Measurements from ENCODE around the gene GLI3. TPM values are rescaled to one million over a fixed set of nuclear protein-coding genes. Genes with fewer than 3 reads are reported as not detected.

The GLI3 gene
- total RNA-seq, 1 experiment from 2014 or later, result 46.2 TPM

- TF ChIP-seq PRDM15 (CRISPR knock-in tag; IDR thresholded peaks at IDR 0.05), result 0 out of 2 replicates have a peak, but pooled peaks have one; percentile 19
These were observed at the start of gene GLI3 (continued) for GRCh38 chr7:42236976-42237810.

GRCh38 chr7:42285383-42285824 lies 48.4 kb upstream of the GLI3 start:
- Mint-ChIP-seq H3K4me3 (no peak overlapping the region), H3K36me3 (no peaks in the 10 kb centered on the region), H3K4me1 (no peaks in the 10 kb centered on the region), H3K27ac (no peak overlapping the region), H3K27me3 (ENCODE audit: low read depth) (no peaks in the 10 kb centered on the region), H3K9me3 (no peaks in the 10 kb centered on the region)
- no peak for ATAC-seq
- ChIA-PET CTCF (interaction anchor here (1.2 kb wide), 1 partner anchor 306 kb away, joined by 4 read pairs; no protein-coding TSS in a partner anchor), POLR2A (no interaction called here)
- DNase-seq (ENCODE audit: low spot score), result no peak
- TF ChIP-seq OVOL2 (CRISPR knock-in tag; IDR thresholded peaks at IDR 0.05; ENCODE audit: borderline replicate concordance) (no peak), ZNF396 (CRISPR knock-in tag; IDR thresholded peaks at IDR 0.05; ENCODE audit: borderline replicate concordance) (no peak), RELA (CRISPR knock-in tag; IDR thresholded peaks at IDR 0.05; ENCODE audit: borderline replicate concordance) (no peak), NFYB (CRISPR knock-in tag; conservative IDR thresholded peaks at IDR 0.05; ENCODE audit: low read depth) (no peak), ATF1 (CRISPR knock-in tag; IDR thresholded peaks at IDR 0.05) (no peak), SP1 (CRISPR knock-in tag; conservative IDR thresholded peaks at IDR 0.05) (no peak), USF2 (CRISPR knock-in tag; IDR thresholded peaks at IDR 0.05) (no peak), E2F1 (CRISPR knock-in tag; IDR thresholded peaks at IDR 0.05) (no peak)
- TF ChIP-seq, protein P1, sequence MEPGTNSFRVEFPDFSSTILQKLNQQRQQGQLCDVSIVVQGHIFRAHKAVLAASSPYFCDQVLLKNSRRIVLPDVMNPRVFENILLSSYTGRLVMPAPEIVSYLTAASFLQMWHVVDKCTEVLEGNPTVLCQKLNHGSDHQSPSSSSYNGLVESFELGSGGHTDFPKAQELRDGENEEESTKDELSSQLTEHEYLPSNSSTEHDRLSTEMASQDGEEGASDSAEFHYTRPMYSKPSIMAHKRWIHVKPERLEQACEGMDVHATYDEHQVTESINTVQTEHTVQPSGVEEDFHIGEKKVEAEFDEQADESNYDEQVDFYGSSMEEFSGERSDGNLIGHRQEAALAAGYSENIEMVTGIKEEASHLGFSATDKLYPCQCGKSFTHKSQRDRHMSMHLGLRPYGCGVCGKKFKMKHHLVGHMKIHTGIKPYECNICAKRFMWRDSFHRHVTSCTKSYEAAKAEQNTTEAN (CRISPR knock-in tag; IDR thresholded peaks at IDR 0.05), result no peak

DNA sequence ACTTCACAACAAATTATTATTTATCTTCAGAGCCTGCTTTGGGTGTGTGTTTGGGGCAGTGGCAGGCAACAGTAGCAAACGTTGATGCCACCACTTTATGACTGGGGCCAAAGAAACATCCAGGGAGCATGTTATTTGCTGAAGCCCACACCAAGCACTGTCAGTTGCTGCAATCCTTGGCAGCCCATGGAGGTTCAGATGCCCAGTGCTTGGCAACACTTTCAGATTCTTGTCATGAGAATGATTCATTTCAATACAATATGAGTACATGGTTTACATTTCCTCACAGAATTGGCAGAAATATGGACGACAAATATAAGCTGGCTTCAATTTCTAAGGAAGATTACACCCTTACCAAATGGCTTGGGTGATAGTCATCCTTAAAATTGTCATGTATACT lies 46.5 kb upstream of the GLI3 start:
- Mint-ChIP-seq H3K27ac (no peak overlapping the region), H3K9me3 (no peaks in the 10 kb centered on the region), H3K36me3 (no peaks in the 10 kb centered on the region), H3K4me3 (no peak overlapping the region), H3K4me1 (no peaks in the 10 kb centered on the region), H3K27me3 (ENCODE audit: low read depth) (no peaks in the 10 kb centered on the region)
- DNase-seq (ENCODE audit: low spot score) (no peak), ATAC-seq (no peak)
- ChIA-PET POLR2A (no interaction called here), CTCF (interaction anchor here (1.5 kb wide), 1 partner anchor 10 kb away, joined by 4 read pairs; no protein-coding TSS in a partner anchor)
- TF ChIP-seq, protein P2, sequence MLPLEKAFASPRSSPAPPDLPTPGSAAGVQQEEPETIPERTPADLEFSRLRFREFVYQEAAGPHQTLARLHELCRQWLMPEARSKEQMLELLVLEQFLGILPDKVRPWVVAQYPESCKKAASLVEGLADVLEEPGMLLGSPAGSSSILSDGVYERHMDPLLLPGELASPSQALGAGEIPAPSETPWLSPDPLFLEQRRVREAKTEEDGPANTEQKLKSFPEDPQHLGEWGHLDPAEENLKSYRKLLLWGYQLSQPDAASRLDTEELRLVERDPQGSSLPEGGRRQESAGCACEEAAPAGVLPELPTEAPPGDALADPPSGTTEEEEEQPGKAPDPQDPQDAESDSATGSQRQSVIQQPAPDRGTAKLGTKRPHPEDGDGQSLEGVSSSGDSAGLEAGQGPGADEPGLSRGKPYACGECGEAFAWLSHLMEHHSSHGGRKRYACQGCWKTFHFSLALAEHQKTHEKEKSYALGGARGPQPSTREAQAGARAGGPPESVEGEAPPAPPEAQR (CRISPR knock-in tag; IDR thresholded peaks at IDR 0.05), result no peak
- TF ChIP-seq ELF4 (CRISPR knock-in tag; IDR thresholded peaks at IDR 0.05; ENCODE audit: low read depth) (no peak), ZNF281 (CRISPR knock-in tag; IDR thresholded peaks at IDR 0.05) (no peak), ATF1 (CRISPR knock-in tag; IDR thresholded peaks at IDR 0.05) (no peak), RELA (CRISPR knock-in tag; IDR thresholded peaks at IDR 0.05; ENCODE audit: borderline replicate concordance) (no peak), FOXP1 (CRISPR knock-in tag; IDR thresholded peaks at IDR 0.05; ENCODE audit: borderline replicate concordance) (no peak), ZNF416 (CRISPR knock-in tag; IDR thresholded peaks at IDR 0.05) (no peak), PRDM15 (CRISPR knock-in tag; IDR thresholded peaks at IDR 0.05) (no peak), TEAD1 (CRISPR knock-in tag; IDR thresholded peaks at IDR 0.05) (no peak)

Measured in WTC11 (cell line).